Karpas-422 (cell line): Measurements from ENCODE around the gene SNX14. TPM values are rescaled to one million over a fixed set of nuclear protein-coding genes. Genes with fewer than 3 reads are reported as not detected.
"Not testable (repeated sequence)": the region's sequence is repeated elsewhere in the genome, so short reads cannot be mapped to it uniquely, and the experiment has no call there.

Source experiments
- DNase-seq: peaks from one replicate; pipeline ENCODE4 v3.0.0-alpha.2; 2015
- H2AFZ ChIP-seq: fragments of 200-600 bp; sonication (generic); 2 replicates; pipeline ENCODE4 v1.6.1; 2014; ENCODE audit warnings: antibody characterized with exemption, low read length, mixed read lengths
- H3K27ac ChIP-seq: fragments of 200-600 bp; sonication (generic); 2 replicates; pipeline ENCODE4 v1.5.1; 2014; ENCODE audit warnings: mild to moderate bottlenecking, low read length, moderate library complexity
- H3K27me3 ChIP-seq: fragments of 200-600 bp; sonication (generic); 2 replicates; pipeline ENCODE4 v1.6.1; 2014; ENCODE audit warnings: low read length, mixed read lengths
- H3K36me3 ChIP-seq: fragments of 200-600 bp; sonication (generic); 2 replicates; pipeline ENCODE4 v1.6.1; 2014; ENCODE audit warnings: low read length, mixed read lengths; ENCODE audit not compliant: insufficient read depth
- H3K4me1 ChIP-seq: fragments of 200-600 bp; sonication (generic); 2 replicates; pipeline ENCODE4 v1.6.1; 2014; ENCODE audit warnings: mild to moderate bottlenecking, low read length, mixed read lengths
- H3K4me2 ChIP-seq: fragments of 200-600 bp; sonication (generic); 2 replicates; pipeline ENCODE4 v1.6.1; 2014; ENCODE audit warnings: low read length, low read depth, mild to moderate bottlenecking; ENCODE audit not compliant: poor library complexity, severe bottlenecking
- H3K4me3 ChIP-seq: fragments of 200-600 bp; sonication (generic); 2 replicates; pipeline ENCODE4 v1.5.1; 2014; ENCODE audit warnings: mild to moderate bottlenecking, antibody characterized with exemption, low read length, mixed read lengths
- H3K79me2 ChIP-seq: fragments of 200-600 bp; sonication (generic); 2 replicates; pipeline ENCODE4 v1.6.1; 2014; ENCODE audit warnings: mild to moderate bottlenecking, low read length, mixed read lengths
- H3K9ac ChIP-seq: fragments of 200-600 bp; sonication (generic); 2 replicates; pipeline ENCODE4 v1.6.0; 2014; ENCODE audit warnings: low read length
- H3K9me2 ChIP-seq: fragments of 200-600 bp; sonication (generic), shearing (Covaris generic); replicated peaks from 2 replicates; pipeline ENCODE4 v1.6.0; 2014; ENCODE audit warnings: mild to moderate bottlenecking, low read length, moderate library complexity; ENCODE audit not compliant: insufficient read depth
- H3K9me3 ChIP-seq: fragments of 300-700, 200-600 bp; sonication (generic); 2 replicates; pipeline ENCODE4 v1.6.1; 2014; ENCODE audit warnings: low read length, mixed read lengths
- H4K20me1 ChIP-seq: fragments of 200-600 bp; sonication (generic); 2 replicates; pipeline ENCODE4 v1.6.1; 2014; ENCODE audit warnings: mild to moderate bottlenecking, antibody characterized with exemption, low read length, low read depth; ENCODE audit not compliant: insufficient read depth
- total RNA-seq: library from RNA; depleted of rRNA; stranded (reverse); fragments of >200 nt; shearing (Covaris generic); gene quantifications from 2 replicates; pipeline ENCODE4 v1.2.3, GENCODE V29; 2014; ENCODE audit warnings: low replicate concordance

SNX14 gene
- total RNA-seq, 1 experiment from 2014 or later = 153 TPM

GRCh38 chr6:85580118-85580877 is 13.4 kb downstream of the SNX14 start:
- peaks cover 9% of the 10 kb centered on the region for H3K36me3 ChIP-seq
- H4K20me1 ChIP-seq = no peaks in the 10 kb centered on the region
- no peaks in the 10 kb centered on the region for H3K27me3 ChIP-seq
- H3K4me3 ChIP-seq = no peak overlapping the region
- H3K9me3 ChIP-seq = peaks cover 6% of the 10 kb centered on the region; the same call in 1 of the 2 replicates
- H3K27ac ChIP-seq = no peak overlapping the region
- no peak overlapping the region for H3K4me2 ChIP-seq
- H3K79me2 ChIP-seq = peaks cover 100% of the 10 kb centered on the region
- H2AFZ ChIP-seq = no peak overlapping the region
- no peak overlapping the region for H3K9ac ChIP-seq
- H3K4me1 ChIP-seq = peaks cover 17% of the 10 kb centered on the region
- H3K9me2 ChIP-seq = no peaks in the 10 kb centered on the region
- no peak for DNase-seq

- H3K27ac ChIP-seq = no peak overlapping the region
- H3K36me3 ChIP-seq = peaks cover 9% of the 10 kb centered on the region
- peaks cover 6% of the 10 kb centered on the region; the same call in 1 of the 2 replicates for H3K9me3 ChIP-seq
- H3K79me2 ChIP-seq = peaks cover 100% of the 10 kb centered on the region
- peaks cover 21% of the 10 kb centered on the region for H3K4me1 ChIP-seq
- no peaks in the 10 kb centered on the region for H3K27me3 ChIP-seq
- no peak overlapping the region for H3K4me2 ChIP-seq
- H2AFZ ChIP-seq = no peak overlapping the region
- no peaks in the 10 kb centered on the region for H4K20me1 ChIP-seq
- H3K4me3 ChIP-seq = no peak overlapping the region
- no peaks in the 10 kb centered on the region for H3K9me2 ChIP-seq
- no peak overlapping the region for H3K9ac ChIP-seq
- DNase-seq = no peak
Observed at GRCh38 chr6:85579581-85579980, 14.1 kb downstream of the SNX14 start.

- H3K4me2 ChIP-seq = no peak overlapping the region
Observed at GRCh38 chr6:85576476-85576875, 17.2 kb downstream of the SNX14 start.

GRCh38 chr6:85574932-85575598 is 18.6 kb downstream of the SNX14 start:
- Histone ChIP-seq H3K9ac (no peak overlapping the region), H3K79me2 (peaks cover 93% of the 10 kb centered on the region), H3K4me1 (peaks cover 21% of the 10 kb centered on the region), H3K27me3 (no peaks in the 10 kb centered on the region), H3K4me3 (no peak overlapping the region), H3K4me2 (peak overlapping the region; percentile 15), H4K20me1 (no peaks in the 10 kb centered on the region), H3K9me2 (no peaks in the 10 kb centered on the region), H2AFZ (no peak overlapping the region), H3K27ac (no peak overlapping the region), H3K36me3 (peaks cover 15% of the 10 kb centered on the region), H3K9me3 (no peaks in the 10 kb centered on the region)
- DNase-seq = no peak

More at GRCh38 chr6:85576476-85576875, 17.2 kb downstream of the SNX14 start:
- Histone ChIP-seq H4K20me1 (no peaks in the 10 kb centered on the region), H3K27me3 (no peaks in the 10 kb centered on the region), H3K9me2 (no peaks in the 10 kb centered on the region), H3K9me3 (peaks cover 3% of the 10 kb centered on the region; the same call in 1 of the 2 replicates), H3K4me1 (peaks cover 21% of the 10 kb centered on the region), H2AFZ (no peak overlapping the region), H3K27ac (no peak overlapping the region), H3K36me3 (peaks cover 15% of the 10 kb centered on the region), H3K4me3 (no peak overlapping the region), H3K79me2 (peaks cover 97% of the 10 kb centered on the region), H3K9ac (no peak overlapping the region)
- DNase-seq = no peak

- Histone ChIP-seq H3K4me2 (no peak overlapping the region), H3K4me3 (no peak overlapping the region), H3K27ac (no peak overlapping the region), H3K79me2 (peaks cover 74% of the 10 kb centered on the region), H3K9me2 (no peaks in the 10 kb centered on the region), H3K9ac (no peak overlapping the region), H3K27me3 (no peaks in the 10 kb centered on the region), H3K9me3 (no peaks in the 10 kb centered on the region), H3K4me1 (no peaks in the 10 kb centered on the region), H4K20me1 (no peaks in the 10 kb centered on the region), H3K36me3 (peaks cover 58% of the 10 kb centered on the region), H2AFZ (no peak overlapping the region)
- no peak for DNase-seq
Observed at GRCh38 chr6:85569323-85569722, 24.3 kb downstream of the SNX14 start.

- Histone ChIP-seq H3K79me2 (peaks cover 67% of the 10 kb centered on the region), H3K9me3 (no peaks in the 10 kb centered on the region), H4K20me1 (no peaks in the 10 kb centered on the region), H3K9me2 (no peaks in the 10 kb centered on the region), H3K27me3 (no peaks in the 10 kb centered on the region), H3K4me3 (no peak overlapping the region), H3K9ac (no peak overlapping the region), H3K27ac (no peak overlapping the region), H3K4me1 (no peaks in the 10 kb centered on the region), H2AFZ (no peak overlapping the region), H3K4me2 (no peak overlapping the region), H3K36me3 (peaks cover 59% of the 10 kb centered on the region)
- no peak for DNase-seq
Observed at GRCh38 chr6:85568411-85568810, 25.2 kb downstream of the SNX14 start.

- H3K79me2 ChIP-seq = peaks cover 41% of the 10 kb centered on the region
Observed at GRCh38 chr6:85565736-85566135, 27.9 kb downstream of the SNX14 start.

GRCh38 chr6:85564223-85564622 is 29.4 kb downstream of the SNX14 start:
- not testable (repeated sequence) for H3K9me3 ChIP-seq, H3K27ac ChIP-seq, H3K4me2 ChIP-seq, H3K27me3 ChIP-seq, DNase-seq, H4K20me1 ChIP-seq, H3K4me1 ChIP-seq, H3K9ac ChIP-seq, H3K9me2 ChIP-seq, H3K4me3 ChIP-seq, H2AFZ ChIP-seq
- peaks cover 31% of the 10 kb centered on the region for H3K79me2 ChIP-seq
- peaks cover 57% of the 10 kb centered on the region for H3K36me3 ChIP-seq

More at GRCh38 chr6:85565736-85566135, 27.9 kb downstream of the SNX14 start:
- Histone ChIP-seq H4K20me1 (no peaks in the 10 kb centered on the region), H3K4me2 (no peak overlapping the region), H3K36me3 (peaks cover 57% of the 10 kb centered on the region), H3K27me3 (no peaks in the 10 kb centered on the region), H3K4me1 (no peaks in the 10 kb centered on the region), H2AFZ (no peak overlapping the region), H3K9me2 (no peaks in the 10 kb centered on the region), H3K4me3 (no peak overlapping the region), H3K9ac (no peak overlapping the region), H3K9me3 (no peaks in the 10 kb centered on the region), H3K27ac (no peak overlapping the region)
- DNase-seq = no peak
